Measurements from ENCODE around the gene L3MBTL2.

DNA sequence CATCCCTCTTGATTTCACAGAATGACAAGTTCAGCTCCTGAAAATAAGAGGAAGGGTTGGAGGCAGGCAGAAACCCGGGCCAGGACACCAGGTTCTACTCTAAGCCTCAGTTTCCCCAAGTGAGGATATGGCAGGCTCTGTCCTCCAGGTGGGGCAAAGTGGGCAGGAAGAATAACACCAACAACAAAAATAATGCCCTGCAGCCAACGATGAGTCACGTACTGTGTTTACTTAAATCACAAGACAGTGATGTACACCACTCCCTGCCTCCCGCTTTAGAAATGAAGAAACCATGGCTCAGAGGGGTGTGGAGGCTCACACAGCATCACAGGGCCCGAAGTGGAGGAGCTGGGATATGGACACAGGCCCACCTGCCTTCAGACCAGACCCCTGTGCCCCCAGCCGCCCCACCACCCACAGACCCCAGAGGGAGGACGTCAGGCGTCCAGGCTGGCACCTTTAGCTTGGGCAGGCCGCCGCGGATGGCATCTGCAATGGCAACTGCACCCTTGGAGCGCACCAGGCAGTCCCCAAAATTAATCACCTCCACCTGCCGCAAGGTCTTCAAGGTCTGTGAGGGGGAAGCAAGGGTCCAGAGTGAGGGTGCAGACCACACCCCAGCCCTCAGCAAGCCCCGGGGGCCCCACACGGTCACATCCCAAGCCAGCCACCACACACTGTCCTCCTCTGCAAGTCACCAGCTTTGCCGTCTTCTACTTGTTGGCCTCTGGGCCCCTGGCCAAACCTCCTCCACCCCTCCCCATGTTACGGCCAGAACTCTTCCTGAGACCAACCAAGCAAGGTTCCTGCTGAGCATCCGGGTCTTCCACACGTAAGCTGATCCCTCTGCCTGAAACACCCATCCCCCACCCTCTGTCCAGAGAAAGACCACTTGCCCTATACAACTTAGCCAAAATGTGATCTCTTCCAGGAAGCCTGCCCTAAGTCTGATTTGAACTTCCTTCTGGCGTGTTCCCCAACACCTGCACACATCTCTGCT is 51.4 kb downstream of the L3MBTL2 start:
- TF ChIP-seq, protein P1, sequence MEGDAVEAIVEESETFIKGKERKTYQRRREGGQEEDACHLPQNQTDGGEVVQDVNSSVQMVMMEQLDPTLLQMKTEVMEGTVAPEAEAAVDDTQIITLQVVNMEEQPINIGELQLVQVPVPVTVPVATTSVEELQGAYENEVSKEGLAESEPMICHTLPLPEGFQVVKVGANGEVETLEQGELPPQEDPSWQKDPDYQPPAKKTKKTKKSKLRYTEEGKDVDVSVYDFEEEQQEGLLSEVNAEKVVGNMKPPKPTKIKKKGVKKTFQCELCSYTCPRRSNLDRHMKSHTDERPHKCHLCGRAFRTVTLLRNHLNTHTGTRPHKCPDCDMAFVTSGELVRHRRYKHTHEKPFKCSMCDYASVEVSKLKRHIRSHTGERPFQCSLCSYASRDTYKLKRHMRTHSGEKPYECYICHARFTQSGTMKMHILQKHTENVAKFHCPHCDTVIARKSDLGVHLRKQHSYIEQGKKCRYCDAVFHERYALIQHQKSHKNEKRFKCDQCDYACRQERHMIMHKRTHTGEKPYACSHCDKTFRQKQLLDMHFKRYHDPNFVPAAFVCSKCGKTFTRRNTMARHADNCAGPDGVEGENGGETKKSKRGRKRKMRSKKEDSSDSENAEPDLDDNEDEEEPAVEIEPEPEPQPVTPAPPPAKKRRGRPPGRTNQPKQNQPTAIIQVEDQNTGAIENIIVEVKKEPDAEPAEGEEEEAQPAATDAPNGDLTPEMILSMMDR (IDR thresholded peaks at IDR 0.05; ENCODE audit: poor library complexity) = no peak
- TF ChIP-seq EZH2phosphoT487 (IDR thresholded peaks at IDR 0.05; ENCODE audit: low read depth, severe bottlenecking, unreplicated experiment) = no peak
